Neural progenitor cell (in vitro differentiated cells): ENCODE data around the gene ATF3. TPM values are rescaled to one million over a fixed set of nuclear protein-coding genes. Genes with fewer than 3 reads are reported as not detected.
A peak's percentile ranks its signal among the peaks of the same experiment; 100 is the strongest.

Experiments
- DNase-seq: peaks from one replicate; pipeline ENCODE4 v3.0.0-alpha.2; 2016; ENCODE audit warnings: low spot score
- H2AFZ ChIP-seq: fragments of 200-600 bp; sonication (generic); replicated peaks from 2 replicates; pipeline ENCODE4 v1.6.1; 2016; ENCODE audit warnings: antibody characterized with exemption
- H3F3A ChIP-seq: fragments of 200-600 bp; sonication (generic); 2 replicates; pipeline ENCODE4 v1.6.1; 2016; ENCODE audit warnings: antibody characterized with exemption, low read depth
- H3K27ac ChIP-seq: fragments of 200-600 bp; sonication (generic); 2 replicates; pipeline ENCODE4 v1.5.1; 2016; ENCODE audit warnings: mild to moderate bottlenecking
- H3K27me3 ChIP-seq: fragments of 200-600 bp; sonication (generic); 2 replicates; pipeline ENCODE4 v1.6.1; 2016; ENCODE audit warnings: mild to moderate bottlenecking, moderate library complexity
- H3K36me3 ChIP-seq: fragments of 200-600 bp; sonication (generic); 2 replicates; pipeline ENCODE4 v1.5.1; 2016
- H3K4me1 ChIP-seq: fragments of 200-600 bp; sonication (generic); 2 replicates; pipeline ENCODE4 v1.6.1; 2016; ENCODE audit warnings: mixed run types
- H3K4me2 ChIP-seq: fragments of 200-600 bp; sonication (generic); 2 replicates; pipeline ENCODE4 v1.6.1; 2016
- H3K4me3 ChIP-seq: fragments of 200-600 bp; sonication (generic); 2 replicates; pipeline ENCODE4 v1.5.1; 2016
- H3K79me2 ChIP-seq: fragments of 200-600 bp; sonication (generic); 2 replicates; pipeline ENCODE4 v1.6.1; 2016; ENCODE audit warnings: low read depth
- H3K9ac ChIP-seq: fragments of 200-600 bp; sonication (generic); 2 replicates; pipeline ENCODE4 v1.6.1; 2016
- H3K9me3 ChIP-seq: fragments of 200-600 bp; sonication (generic); 2 replicates; pipeline ENCODE4 v1.5.1; 2016; ENCODE audit warnings: low read depth
- H4K20me1 ChIP-seq: fragments of 200-600 bp; sonication (generic); 2 replicates; pipeline ENCODE4 v1.6.1; 2016; ENCODE audit warnings: low read depth
- H3K27ac Mint-ChIP-seq: 3 replicates; pipeline ENCODE4 v1.8.0; 2021; ENCODE audit warnings: mixed read lengths
- H3K27me3 Mint-ChIP-seq: 2 replicates; pipeline ENCODE4 v1.8.0; 2022; ENCODE audit warnings: low read depth, mild to moderate bottlenecking, inconsistent platforms, moderate library complexity, mixed read lengths; ENCODE audit not compliant: insufficient read depth
- H3K36me3 Mint-ChIP-seq: 3 replicates; pipeline ENCODE4 v1.8.0; 2021; ENCODE audit warnings: mixed read lengths
- H3K4me1 Mint-ChIP-seq: 3 replicates; pipeline ENCODE4 v1.8.0; 2021; ENCODE audit warnings: mixed read lengths
- H3K4me3 Mint-ChIP-seq: 3 replicates; pipeline ENCODE4 v1.8.0; 2021; ENCODE audit warnings: mild to moderate bottlenecking, moderate library complexity, mixed read lengths
- H3K9me3 Mint-ChIP-seq: 3 replicates; pipeline ENCODE4 v1.8.0; 2020; ENCODE audit warnings: mixed read lengths
- EZH2 ChIP-seq: fragments of 200-600 bp; sonication (generic); IDR thresholded peaks from 2 replicates; pipeline ENCODE4 v1.6.1; 2017; ENCODE audit warnings: antibody characterized with exemption, mild to moderate bottlenecking, moderate library complexity
- EZH2phosphoT487 ChIP-seq: fragments of 200-600 bp; sonication (generic); IDR thresholded peaks from 2 replicates; pipeline ENCODE4 v1.6.1; 2017; ENCODE audit warnings: antibody characterized with exemption
- total RNA-seq: library from RNA; depleted of rRNA; stranded (reverse); fragments of >200 nt; gene quantifications from 2 replicates; pipeline ENCODE4 v1.2.3, GENCODE V29; 2015; ENCODE audit warnings: low replicate concordance
- TF ChIP-seq, protein P1 (sequence below): fragments of 200-600 bp; sonication (generic); IDR thresholded peaks from 2 replicates; pipeline ENCODE4 v1.5.1; 2017; ENCODE audit warnings: antibody characterized with exemption, mild to moderate bottlenecking

The ATF3 gene
- total RNA-seq, 1 donor from 2014 or later, result 7.8 TPM

DNA sequence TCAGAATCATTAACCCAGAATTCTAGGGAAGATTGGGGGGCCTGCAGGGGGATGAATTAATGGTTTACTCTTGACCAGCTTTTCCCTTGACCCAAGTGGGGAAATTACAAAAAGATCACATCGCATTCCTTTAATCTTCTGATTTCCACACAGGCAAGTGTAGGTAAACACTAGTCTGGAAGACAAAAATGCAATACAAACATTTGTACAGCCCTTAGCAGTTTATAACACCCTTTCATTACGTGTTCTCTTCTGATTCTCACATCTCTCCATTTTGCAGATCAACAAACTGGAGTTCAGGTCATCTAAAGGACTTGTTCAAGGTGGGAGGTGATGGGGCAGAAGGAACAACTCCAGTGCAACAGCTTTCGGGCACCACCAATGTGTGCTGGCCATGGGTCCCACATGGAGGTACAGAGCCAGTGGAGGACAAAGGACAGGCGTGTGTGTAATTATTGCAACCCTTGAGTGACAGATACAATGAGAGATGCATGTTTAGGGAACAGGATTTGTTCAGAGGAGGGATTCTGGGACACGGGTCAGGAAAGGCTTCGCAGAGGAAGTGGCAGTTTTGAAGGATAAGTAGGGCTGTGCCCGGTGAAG lies 20.4 kb downstream of the ATF3 start:
- peaks cover 3% of the 10 kb centered on the region for H3K9me3 Mint-ChIP-seq
- H3K4me1 Mint-ChIP-seq, result peaks cover 4% of the 10 kb centered on the region
- no peak overlapping the region for H3K27ac ChIP-seq
- no peak overlapping the region for H3K27ac Mint-ChIP-seq
- no peak overlapping the region for H3K4me3 Mint-ChIP-seq
- H3K4me3 ChIP-seq, result no peak overlapping the region
- H3F3A ChIP-seq, result no peaks in the 10 kb centered on the region
- H3K27me3 Mint-ChIP-seq, result peaks cover 18% of the 10 kb centered on the region
- H3K36me3 ChIP-seq, result no peaks in the 10 kb centered on the region
- no peaks in the 10 kb centered on the region for H3K79me2 ChIP-seq
- H2AFZ ChIP-seq, result no peak overlapping the region
- peaks cover 2% of the 10 kb centered on the region for H3K36me3 Mint-ChIP-seq
- H4K20me1 ChIP-seq, result no peaks in the 10 kb centered on the region
- TF ChIP-seq EZH2phosphoT487 (no peak), EZH2 (no peak)
- TF ChIP-seq, protein P1, sequence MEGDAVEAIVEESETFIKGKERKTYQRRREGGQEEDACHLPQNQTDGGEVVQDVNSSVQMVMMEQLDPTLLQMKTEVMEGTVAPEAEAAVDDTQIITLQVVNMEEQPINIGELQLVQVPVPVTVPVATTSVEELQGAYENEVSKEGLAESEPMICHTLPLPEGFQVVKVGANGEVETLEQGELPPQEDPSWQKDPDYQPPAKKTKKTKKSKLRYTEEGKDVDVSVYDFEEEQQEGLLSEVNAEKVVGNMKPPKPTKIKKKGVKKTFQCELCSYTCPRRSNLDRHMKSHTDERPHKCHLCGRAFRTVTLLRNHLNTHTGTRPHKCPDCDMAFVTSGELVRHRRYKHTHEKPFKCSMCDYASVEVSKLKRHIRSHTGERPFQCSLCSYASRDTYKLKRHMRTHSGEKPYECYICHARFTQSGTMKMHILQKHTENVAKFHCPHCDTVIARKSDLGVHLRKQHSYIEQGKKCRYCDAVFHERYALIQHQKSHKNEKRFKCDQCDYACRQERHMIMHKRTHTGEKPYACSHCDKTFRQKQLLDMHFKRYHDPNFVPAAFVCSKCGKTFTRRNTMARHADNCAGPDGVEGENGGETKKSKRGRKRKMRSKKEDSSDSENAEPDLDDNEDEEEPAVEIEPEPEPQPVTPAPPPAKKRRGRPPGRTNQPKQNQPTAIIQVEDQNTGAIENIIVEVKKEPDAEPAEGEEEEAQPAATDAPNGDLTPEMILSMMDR, result no peak
- no peak overlapping the region for H3K9ac ChIP-seq
- no peaks in the 10 kb centered on the region for H3K9me3 ChIP-seq
- peaks cover 8% of the 10 kb centered on the region for H3K4me1 ChIP-seq
- no peak for DNase-seq
- H3K27me3 ChIP-seq, result no peaks in the 10 kb centered on the region
- H3K4me2 ChIP-seq, result no peak overlapping the region

DNA sequence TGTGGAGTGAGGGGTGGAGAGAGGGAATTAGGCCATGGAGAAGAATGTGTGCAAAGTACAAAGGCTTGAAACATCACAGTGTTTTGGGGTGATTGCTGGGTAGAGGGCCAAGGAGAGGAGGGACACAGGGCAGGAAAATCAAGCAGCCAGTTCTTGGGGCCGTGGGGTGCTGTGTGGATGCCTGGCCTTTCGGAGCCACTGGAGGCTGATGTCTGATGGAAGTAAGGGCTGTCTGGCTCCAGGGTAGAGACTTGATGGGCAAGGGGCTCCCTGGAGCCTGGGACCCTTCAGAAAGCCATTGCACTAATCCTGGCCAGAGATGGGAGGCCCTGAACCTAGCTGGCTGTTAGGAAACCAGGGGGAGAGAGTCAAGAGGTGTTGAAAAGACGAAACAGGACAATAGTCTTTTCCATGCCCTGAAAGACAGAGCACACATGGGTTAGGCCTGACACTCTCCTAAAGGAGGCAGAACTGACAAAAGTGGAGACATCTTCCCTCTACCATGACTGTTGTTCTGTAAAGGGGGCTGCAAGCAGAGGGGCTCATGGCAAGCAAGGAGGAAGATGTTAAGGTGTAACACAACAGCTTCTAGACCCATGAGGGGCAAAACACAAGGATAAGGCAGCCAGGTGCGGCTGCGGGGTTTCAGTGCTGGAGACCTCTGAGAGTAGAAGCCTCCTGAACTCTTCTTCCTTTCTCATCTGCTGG lies 21.0 kb downstream of the ATF3 start:
- no peaks in the 10 kb centered on the region for H3K36me3 ChIP-seq
- peak overlapping the region; percentile 87 for H2AFZ ChIP-seq
- H3K27me3 ChIP-seq, result no peaks in the 10 kb centered on the region
- H3K9me3 Mint-ChIP-seq, result no peaks in the 10 kb centered on the region
- H3K9ac ChIP-seq, result no peak overlapping the region
- H3K4me1 Mint-ChIP-seq, result no peaks in the 10 kb centered on the region
- no peak for DNase-seq
- no peak overlapping the region for H3K27ac ChIP-seq
- H3K36me3 Mint-ChIP-seq, result peaks cover 2% of the 10 kb centered on the region
- no peaks in the 10 kb centered on the region for H3F3A ChIP-seq
- H3K79me2 ChIP-seq, result no peaks in the 10 kb centered on the region
- no peak overlapping the region for H3K4me3 ChIP-seq
- TF ChIP-seq EZH2phosphoT487, result no peak
- TF ChIP-seq EZH2, result no peak
- TF ChIP-seq, protein P1, result no peak
- H3K27me3 Mint-ChIP-seq, result peaks cover 18% of the 10 kb centered on the region
- peaks cover 8% of the 10 kb centered on the region for H3K4me1 ChIP-seq
- H4K20me1 ChIP-seq, result no peaks in the 10 kb centered on the region
- H3K9me3 ChIP-seq, result no peaks in the 10 kb centered on the region
- no peak overlapping the region for H3K4me3 Mint-ChIP-seq
- no peak overlapping the region for H3K27ac Mint-ChIP-seq
- no peak overlapping the region for H3K4me2 ChIP-seq

DNA sequence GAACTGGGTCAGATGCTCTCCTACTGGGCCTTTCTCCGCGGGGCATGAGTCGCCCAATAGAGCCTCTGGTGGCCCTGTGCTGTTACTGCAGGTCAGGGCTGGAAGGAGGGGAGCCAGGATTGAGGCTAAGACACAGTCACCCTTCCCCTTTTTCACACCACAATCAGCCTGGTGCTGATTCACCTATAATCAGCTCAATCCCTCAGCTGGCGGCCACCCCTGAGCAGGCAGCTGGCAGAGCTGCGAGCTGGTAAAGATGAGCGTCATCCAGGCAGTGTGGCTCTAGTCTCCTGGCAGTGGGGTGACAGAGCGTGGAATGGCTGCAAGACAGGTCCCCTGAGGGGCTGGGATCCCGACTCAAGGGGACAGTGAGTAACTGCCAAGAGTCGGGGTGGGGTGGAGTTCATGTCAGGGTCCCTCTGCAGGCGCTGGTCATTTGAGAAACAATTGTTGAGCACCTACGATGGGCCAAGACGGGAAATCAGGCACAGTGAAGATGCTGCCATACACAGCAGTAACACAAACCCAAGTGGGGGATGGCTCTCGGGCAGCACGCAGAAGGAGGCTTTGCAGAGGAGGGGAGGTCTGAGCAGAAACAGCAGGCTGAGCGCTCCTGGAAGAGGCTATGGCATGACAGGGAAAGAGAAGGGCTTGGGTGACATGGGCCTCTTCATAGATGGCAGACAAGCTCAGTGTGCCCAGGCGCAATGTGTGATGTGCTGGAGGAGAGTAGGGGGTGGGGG lies 21.8 kb downstream of the ATF3 start:
- H2AFZ ChIP-seq, result peak overlapping the region; percentile 87
- no peak overlapping the region for H3K9ac ChIP-seq
- no peaks in the 10 kb centered on the region for H3K27me3 ChIP-seq
- peak overlapping the region; percentile 32 for H3K4me2 ChIP-seq
- no peaks in the 10 kb centered on the region for H3K4me1 Mint-ChIP-seq
- TF ChIP-seq, protein P1, result peak; percentile 73
- TF ChIP-seq EZH2, result no peak
- H3K36me3 ChIP-seq, result no peaks in the 10 kb centered on the region
- no peaks in the 10 kb centered on the region for H3K79me2 ChIP-seq
- DNase-seq, result peak; percentile 79
- H4K20me1 ChIP-seq, result no peaks in the 10 kb centered on the region
- no peak overlapping the region for H3K27ac Mint-ChIP-seq
- H3F3A ChIP-seq, result no peaks in the 10 kb centered on the region
- H3K4me1 ChIP-seq, result peaks cover 8% of the 10 kb centered on the region
- no peak overlapping the region for H3K27ac ChIP-seq
- peaks cover 14% of the 10 kb centered on the region for H3K27me3 Mint-ChIP-seq
- H3K9me3 Mint-ChIP-seq, result no peaks in the 10 kb centered on the region
- peaks cover 2% of the 10 kb centered on the region for H3K36me3 Mint-ChIP-seq
- no peak overlapping the region for H3K4me3 Mint-ChIP-seq
- no peak overlapping the region for H3K4me3 ChIP-seq
- no peaks in the 10 kb centered on the region for H3K9me3 ChIP-seq
